ENCODE data around the gene HSD17B10.

The HSD17B10 gene

DNA sequence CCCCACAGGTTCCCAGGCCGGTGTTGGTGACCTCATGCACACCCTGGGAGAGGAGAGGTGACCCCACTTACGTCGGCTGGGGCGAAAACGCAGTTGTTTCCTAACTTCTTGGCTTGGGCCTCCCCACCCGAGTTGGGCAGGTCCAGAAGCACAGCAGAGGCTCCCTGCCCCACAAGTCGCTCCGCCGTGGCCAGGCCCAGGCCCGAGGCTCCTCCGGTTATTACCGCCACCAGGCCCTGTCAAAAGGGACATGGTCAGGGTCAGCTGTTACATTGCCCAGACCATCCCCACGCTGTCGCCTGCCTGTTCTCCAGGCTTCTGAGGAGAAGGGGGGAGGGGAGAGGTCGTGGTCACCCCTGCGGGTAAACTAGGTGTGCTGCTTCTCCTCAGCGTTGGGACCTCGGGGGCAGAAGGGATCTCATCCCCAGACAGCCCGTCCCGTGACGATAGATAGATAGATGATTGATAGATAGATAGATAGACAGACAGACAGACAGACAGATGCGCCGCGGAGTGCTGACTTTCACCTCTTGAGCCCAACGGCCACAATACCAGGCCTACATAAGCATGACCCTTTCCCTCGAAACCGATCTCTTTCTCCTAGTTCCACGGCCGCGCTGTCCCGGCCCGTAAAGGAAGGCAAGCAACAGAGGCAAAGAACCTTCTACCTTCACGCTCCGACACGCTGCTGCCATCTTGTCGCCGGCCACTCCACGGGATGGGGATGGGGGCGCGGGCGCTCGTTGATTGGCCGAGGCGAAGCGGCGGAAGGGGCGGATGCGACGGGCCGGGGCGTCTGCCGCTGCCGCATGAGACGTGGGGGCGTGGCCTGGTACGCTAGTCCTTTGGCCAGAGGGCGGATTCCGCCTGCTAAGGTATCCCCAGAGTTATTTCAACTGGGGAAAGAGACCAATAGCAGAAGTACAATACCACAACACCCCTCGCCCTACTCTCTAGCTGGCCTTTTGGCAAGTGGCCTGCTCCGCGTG is at the start of gene HSD17B10:
Gene HSD17B10, minus strand, starts transcription at position 720 of the 989 bp plus-strand sequence. Its CDS starts 25 bp downstream, at position 695.
- peak within 1 kb of the TSS; percentile 73 for H3K27ac ChIP-seq

DNA sequence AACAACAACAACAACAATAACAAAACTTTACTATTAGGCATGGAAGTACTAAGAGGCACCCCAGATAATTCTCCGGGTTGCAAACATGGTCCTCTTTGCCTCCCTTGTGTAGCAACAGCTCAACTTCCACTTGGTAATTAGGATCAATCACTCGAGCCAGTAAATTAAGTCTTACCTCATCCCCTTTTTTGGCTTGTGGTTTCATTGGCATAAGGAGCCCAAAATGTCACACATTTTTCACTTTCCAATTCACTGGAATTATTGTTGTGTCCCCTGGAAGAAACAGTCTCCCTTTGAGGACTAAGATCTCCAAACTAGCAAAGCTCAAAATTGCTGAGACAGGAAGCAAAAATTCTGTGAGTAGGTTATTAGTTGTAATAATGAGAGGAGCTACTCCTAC is 49.2 kb upstream of the HSD17B10 start:
- TF ChIP-seq, protein P1, sequence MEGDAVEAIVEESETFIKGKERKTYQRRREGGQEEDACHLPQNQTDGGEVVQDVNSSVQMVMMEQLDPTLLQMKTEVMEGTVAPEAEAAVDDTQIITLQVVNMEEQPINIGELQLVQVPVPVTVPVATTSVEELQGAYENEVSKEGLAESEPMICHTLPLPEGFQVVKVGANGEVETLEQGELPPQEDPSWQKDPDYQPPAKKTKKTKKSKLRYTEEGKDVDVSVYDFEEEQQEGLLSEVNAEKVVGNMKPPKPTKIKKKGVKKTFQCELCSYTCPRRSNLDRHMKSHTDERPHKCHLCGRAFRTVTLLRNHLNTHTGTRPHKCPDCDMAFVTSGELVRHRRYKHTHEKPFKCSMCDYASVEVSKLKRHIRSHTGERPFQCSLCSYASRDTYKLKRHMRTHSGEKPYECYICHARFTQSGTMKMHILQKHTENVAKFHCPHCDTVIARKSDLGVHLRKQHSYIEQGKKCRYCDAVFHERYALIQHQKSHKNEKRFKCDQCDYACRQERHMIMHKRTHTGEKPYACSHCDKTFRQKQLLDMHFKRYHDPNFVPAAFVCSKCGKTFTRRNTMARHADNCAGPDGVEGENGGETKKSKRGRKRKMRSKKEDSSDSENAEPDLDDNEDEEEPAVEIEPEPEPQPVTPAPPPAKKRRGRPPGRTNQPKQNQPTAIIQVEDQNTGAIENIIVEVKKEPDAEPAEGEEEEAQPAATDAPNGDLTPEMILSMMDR (IDR thresholded peaks at IDR 0.05), result no peak
- Histone ChIP-seq H3K9ac (no peak overlapping the region), H3K27me3 (ENCODE audit: control insufficient read depth, insufficient read depth, low read length) (no peaks in the 10 kb centered on the region)

More for the DNA sequence above, at the start of gene HSD17B10:
- Histone ChIP-seq H3K27me3 (ENCODE audit: control insufficient read depth, insufficient read depth, low read length) (no peaks in the 10 kb centered on the region), H2AFZ (peak within 1 kb of the TSS; percentile 90), H3K36me3 (ENCODE audit: control insufficient read depth, insufficient read depth, low read length) (no peaks in the 10 kb centered on the region), H3K4me3 (ENCODE audit: low read depth, low read length) (peak within 1 kb of the TSS; percentile 68), H3K9ac (peak within 1 kb of the TSS; percentile 19), H3K4me2 (ENCODE audit: low read length) (peak within 1 kb of the TSS; percentile 66), H3K79me2 (peaks cover 3% of the 10 kb centered on the region), H3K4me1 (no peaks in the 10 kb centered on the region), H3K9me3 (ENCODE audit: control insufficient read depth, low read length) (no peaks in the 10 kb centered on the region)
- TF ChIP-seq, protein P1 (IDR thresholded peaks at IDR 0.05), result no peak

DNA sequence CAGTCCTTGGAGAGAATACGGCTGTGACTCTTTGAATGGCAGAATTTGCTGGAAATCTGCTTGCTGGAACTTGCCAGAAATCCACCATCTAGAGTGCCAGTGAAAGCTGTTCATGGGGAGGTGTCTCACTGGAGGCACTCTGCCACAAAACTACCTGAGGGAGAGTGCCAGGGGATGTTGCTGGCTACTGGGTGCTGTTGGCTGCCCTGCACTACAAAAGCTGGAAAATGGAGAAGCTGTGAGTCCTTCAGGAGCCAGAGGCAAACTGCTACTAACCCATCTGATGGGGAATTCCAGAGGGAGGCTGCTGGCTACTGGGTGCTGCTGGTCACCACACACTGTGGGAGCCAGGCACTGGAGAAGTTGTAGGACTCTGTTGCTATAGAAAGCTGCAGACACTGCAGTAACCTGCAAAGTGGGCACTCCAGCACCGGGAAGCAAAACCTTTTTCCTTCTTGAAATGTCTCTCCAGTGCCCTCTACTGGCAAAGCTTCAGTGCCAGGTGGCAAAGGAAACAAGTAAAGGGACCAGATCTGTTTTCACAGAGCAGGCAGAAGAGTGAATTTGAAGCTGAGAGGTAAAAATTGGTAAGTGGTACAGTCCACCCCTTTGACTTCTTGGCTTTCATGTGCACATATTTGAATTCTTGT is 47.8 kb upstream of the HSD17B10 start:
- Histone ChIP-seq H3K4me2 (ENCODE audit: low read length) (no peak overlapping the region), H3K9ac (no peak overlapping the region), H3K36me3 (ENCODE audit: control insufficient read depth, insufficient read depth, low read length) (no peaks in the 10 kb centered on the region), H3K27me3 (ENCODE audit: control insufficient read depth, insufficient read depth, low read length) (no peaks in the 10 kb centered on the region), H3K79me2 (no peaks in the 10 kb centered on the region), H3K4me1 (no peaks in the 10 kb centered on the region), H3K27ac (no peak overlapping the region), H2AFZ (no peak overlapping the region), H3K4me3 (ENCODE audit: low read depth, low read length) (no peak overlapping the region), H3K9me3 (ENCODE audit: control insufficient read depth, low read length) (no peaks in the 10 kb centered on the region)
- TF ChIP-seq, protein P1 (IDR thresholded peaks at IDR 0.05), result peak; percentile 40

More for the DNA sequence above, 49.2 kb upstream of the HSD17B10 start:
- Histone ChIP-seq H3K36me3 (ENCODE audit: control insufficient read depth, insufficient read depth, low read length) (no peaks in the 10 kb centered on the region), H3K4me3 (ENCODE audit: low read depth, low read length) (no peak overlapping the region), H2AFZ (no peak overlapping the region), H3K9me3 (ENCODE audit: control insufficient read depth, low read length) (no peaks in the 10 kb centered on the region), H3K27ac (no peak overlapping the region), H3K79me2 (no peaks in the 10 kb centered on the region), H3K4me2 (ENCODE audit: low read length) (no peak overlapping the region), H3K4me1 (no peaks in the 10 kb centered on the region)

DNA sequence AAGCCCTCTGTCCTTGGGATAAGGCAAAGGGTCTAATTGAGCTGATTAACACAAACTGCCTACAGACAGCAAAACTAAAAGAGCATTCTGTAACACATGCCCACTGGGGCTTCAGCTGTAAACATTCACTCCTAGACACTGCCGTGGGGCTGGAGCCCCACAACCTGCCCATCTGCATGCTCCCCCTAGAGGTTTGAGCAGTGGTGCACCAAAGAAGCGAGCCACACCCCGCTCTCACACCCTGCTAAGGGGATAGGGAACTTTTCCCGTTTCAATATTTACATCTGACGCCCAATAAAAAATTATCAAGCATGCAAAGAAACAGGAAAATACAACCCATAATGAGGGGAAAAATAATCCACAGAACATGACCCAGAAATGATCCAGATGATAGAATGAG is 46.9 kb upstream of the HSD17B10 start:
- Histone ChIP-seq H3K4me1 (no peaks in the 10 kb centered on the region), H3K27ac (no peak overlapping the region), H3K79me2 (no peaks in the 10 kb centered on the region)

More for the DNA sequence above, 46.9 kb upstream of the HSD17B10 start:
- Histone ChIP-seq H2AFZ (no peak overlapping the region), H3K27me3 (ENCODE audit: control insufficient read depth, insufficient read depth, low read length) (no peaks in the 10 kb centered on the region), H3K4me2 (ENCODE audit: low read length) (no peak overlapping the region), H3K9ac (no peak overlapping the region), H3K4me3 (ENCODE audit: low read depth, low read length) (no peak overlapping the region), H3K36me3 (ENCODE audit: control insufficient read depth, insufficient read depth, low read length) (no peaks in the 10 kb centered on the region), H3K9me3 (ENCODE audit: control insufficient read depth, low read length) (no peaks in the 10 kb centered on the region)
- TF ChIP-seq, protein P1 (IDR thresholded peaks at IDR 0.05), result no peak
